HepG2 (cell line): ENCODE results near the gene CD151. TPM values are rescaled to one million over a fixed set of nuclear protein-coding genes. Genes with fewer than 3 reads are reported as not detected.

Experiments
- AGO2 ChIP-seq: fragments of 200-400 bp; formaldehyde crosslinking; optimal IDR thresholded peaks from 2 replicates; pipeline ENCODE3; 2017; ENCODE audit warnings: mild to moderate bottlenecking, low read depth, low read length, moderate library complexity
- ATF7-NPFF ChIP-seq: sonication (generic); formaldehyde crosslinking; IDR thresholded peaks from 2 replicates; pipeline ENCODE4 v1.8.1; 2023; ENCODE audit warnings: mild to moderate bottlenecking, low read depth, missing genetic modification reagents, moderate library complexity
- HNRNPLL ChIP-seq: fragments of 200-400 bp; formaldehyde crosslinking; IDR thresholded peaks from 2 replicates; pipeline ENCODE4 v1.6.1; 2017; ENCODE audit warnings: mild to moderate bottlenecking, low read depth, low read length; ENCODE audit not compliant: poor library complexity, severe bottlenecking
- NFYC ChIP-seq: IDR thresholded peaks from 2 replicates; pipeline ENCODE4 v1.6.1; 2016; ENCODE audit warnings: missing genetic modification reagents, missing compliant biosample characterization
- NR2F6 ChIP-seq, 2 experiments: IDR thresholded peaks; 2 replicates each; pipeline ENCODE4 v1.6.1; 2016; ENCODE audit warnings: antibody characterized with exemption in 1 of 2, mild to moderate bottlenecking in 1 of 2
- PHF20 ChIP-seq: sonication (generic); formaldehyde crosslinking; IDR thresholded peaks from 2 replicates; pipeline ENCODE4 v1.5.0; 2020; ENCODE audit warnings: mild to moderate bottlenecking, missing genetic modification reagents
- RXRA ChIP-seq: sonication (generic); formaldehyde crosslinking; IDR thresholded peaks from 2 replicates; pipeline ENCODE4 v1.5.1; 2020; ENCODE audit warnings: missing genetic modification reagents
- RXRB ChIP-seq: IDR thresholded peaks from 2 replicates; pipeline ENCODE4 v1.6.1; 2016; ENCODE audit warnings: borderline replicate concordance, missing genetic modification reagents, missing compliant biosample characterization
- ZNF543 ChIP-seq: sonication (generic); formaldehyde crosslinking; IDR thresholded peaks from 2 replicates; pipeline ENCODE4 v1.4.0; 2020; ENCODE audit warnings: mild to moderate bottlenecking, missing genetic modification reagents
- ZNF629 ChIP-seq: sonication (generic); formaldehyde crosslinking; conservative IDR thresholded peaks from 2 replicates; pipeline ENCODE4 v1.5.0; 2020; ENCODE audit warnings: missing genetic modification reagents
- ZNF772 ChIP-seq: sonication (generic); formaldehyde crosslinking; IDR thresholded peaks from 2 replicates; pipeline ENCODE4 v1.5.0; 2020; ENCODE audit warnings: mild to moderate bottlenecking, missing genetic modification reagents
- ZSCAN31 ChIP-seq: sonication (generic); formaldehyde crosslinking; IDR thresholded peaks from 2 replicates; pipeline ENCODE4 v1.5.0; 2020; ENCODE audit warnings: low read depth, mild to moderate bottlenecking, missing genetic modification reagents
- polyA plus RNA-seq, 8 experiments: library from polyadenylated mRNA; depleted of rRNA in 3 of 8; stranded (reverse) in 7 of 8; unstranded in 1 of 8; fragments of >200 nt; fragmentation: Illumina TruSeq in 4 of 8; extraction: Trizol in 4 of 8; gene quantifications; 2 replicates each; pipeline versions ENCODE4 v1.2.1 to v1.2.3, GENCODE V29; 2011 to 2016; ENCODE audit warnings: low read depth in 4 of 8, missing spikeins in 1 of 8, mixed read lengths in 1 of 8; ENCODE audit not compliant: insufficient read depth in 1 of 8
- total RNA-seq, 5 experiments: library from RNA; depleted of rRNA; stranded (reverse); fragments of >200 nt; fragmentation: Illumina TruSeq; extraction: Trizol; gene quantifications; 2 replicates each; pipeline ENCODE4 v1.2.3, GENCODE V29; 2016; ENCODE audit warnings: low read depth in 1 of 5
- TF ChIP-seq, protein P1 (sequence below): sonication (generic); formaldehyde crosslinking; IDR thresholded peaks from 2 replicates; pipeline ENCODE4 v1.4.0; 2020; ENCODE audit warnings: missing genetic modification reagents
- TF ChIP-seq, protein P2 (sequence below): sonication (generic); formaldehyde crosslinking; IDR thresholded peaks from 2 replicates; pipeline ENCODE4 v1.8.1; 2023; ENCODE audit warnings: mild to moderate bottlenecking, inconsistent platforms, moderate library complexity, missing genetic modification reagents, borderline replicate concordance
- TF ChIP-seq, protein P3 (sequence below): sonication (generic); formaldehyde crosslinking; IDR thresholded peaks from 2 replicates; pipeline ENCODE4 v1.5.1; 2020; ENCODE audit warnings: mild to moderate bottlenecking, missing genetic modification reagents, moderate library complexity
- TF ChIP-seq, protein P4 (sequence below): sonication (generic); formaldehyde crosslinking; IDR thresholded peaks from 2 replicates; pipeline ENCODE4 v1.5.0; 2020; ENCODE audit warnings: mild to moderate bottlenecking, missing genetic modification reagents
- TF ChIP-seq, protein P5 (sequence below): sonication (generic); formaldehyde crosslinking; IDR thresholded peaks from 2 replicates; pipeline ENCODE4 v1.4.0; 2020; ENCODE audit warnings: missing genetic modification reagents, low read depth, mild to moderate bottlenecking, borderline replicate concordance

The CD151 gene
- total and polyA plus RNA-seq, 2 of the 13 experiments (the other 11 are each of a cell fraction or from before 2014, with no cell fraction given) = 125 to 197 TPM

DNA sequence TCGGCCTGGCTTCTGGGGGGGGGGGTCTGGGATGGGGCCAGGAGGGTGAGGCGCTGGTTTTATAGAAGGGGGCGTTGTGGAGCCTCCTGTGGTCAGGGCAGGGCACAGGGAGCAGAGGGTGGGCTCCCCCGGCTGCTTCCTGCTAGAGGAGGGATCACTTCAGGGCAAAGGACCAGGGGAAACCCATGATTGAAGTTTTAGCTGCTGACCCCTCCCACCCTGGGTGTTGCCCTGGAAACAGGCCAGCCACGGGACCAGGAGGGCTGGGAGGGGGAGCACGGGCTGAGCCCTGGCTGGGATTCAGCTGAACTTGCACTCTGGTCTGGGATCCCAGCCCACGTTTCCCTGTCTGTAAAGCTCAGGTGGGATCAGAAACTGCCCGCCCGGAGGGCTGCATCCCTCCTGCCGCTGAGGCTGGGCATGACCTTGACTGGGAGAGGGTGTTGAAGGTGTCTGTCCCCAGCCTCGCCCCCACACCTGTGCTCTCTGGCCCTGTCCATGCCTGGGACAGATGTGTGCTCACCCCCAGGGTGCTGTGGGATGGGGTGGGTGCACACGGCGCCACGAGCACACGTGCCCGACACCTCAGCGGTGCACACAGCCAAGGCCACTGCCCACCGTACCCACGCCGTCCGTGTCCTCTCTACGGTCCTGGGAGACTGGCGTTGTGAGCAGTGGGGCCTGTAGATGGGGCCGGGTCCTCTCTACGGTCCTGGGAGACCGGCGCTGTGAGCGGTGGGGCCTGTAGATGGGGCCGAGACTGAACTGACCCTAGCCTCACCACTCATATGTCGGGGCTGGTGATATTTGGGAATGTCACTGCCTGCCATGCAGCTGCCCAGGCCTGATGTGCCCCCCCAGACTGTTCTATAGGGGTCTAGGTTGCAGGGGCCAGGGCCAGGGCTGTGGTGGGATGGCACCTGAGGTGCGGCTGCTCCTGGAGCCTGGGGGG is 12.2 kb downstream of the CD151 start (continued):
- TF ChIP-seq, protein P1, sequence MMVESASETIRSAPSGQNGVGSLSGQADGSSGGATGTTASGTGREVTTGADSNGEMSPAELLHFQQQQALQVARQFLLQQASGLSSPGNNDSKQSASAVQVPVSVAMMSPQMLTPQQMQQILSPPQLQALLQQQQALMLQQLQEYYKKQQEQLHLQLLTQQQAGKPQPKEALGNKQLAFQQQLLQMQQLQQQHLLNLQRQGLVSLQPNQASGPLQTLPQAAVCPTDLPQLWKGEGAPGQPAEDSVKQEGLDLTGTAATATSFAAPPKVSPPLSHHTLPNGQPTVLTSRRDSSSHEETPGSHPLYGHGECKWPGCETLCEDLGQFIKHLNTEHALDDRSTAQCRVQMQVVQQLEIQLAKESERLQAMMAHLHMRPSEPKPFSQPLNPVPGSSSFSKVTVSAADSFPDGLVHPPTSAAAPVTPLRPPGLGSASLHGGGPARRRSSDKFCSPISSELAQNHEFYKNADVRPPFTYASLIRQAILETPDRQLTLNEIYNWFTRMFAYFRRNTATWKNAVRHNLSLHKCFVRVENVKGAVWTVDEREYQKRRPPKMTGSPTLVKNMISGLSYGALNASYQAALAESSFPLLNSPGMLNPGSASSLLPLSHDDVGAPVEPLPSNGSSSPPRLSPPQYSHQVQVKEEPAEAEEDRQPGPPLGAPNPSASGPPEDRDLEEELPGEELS (CRISPR knock-in tag) = 0 out of 2 replicates have a peak, but pooled peaks have one; percentile 9
- TF ChIP-seq RXRB (CRISPR knock-in tag) (peak; percentile 50; the same call in 1 of the 2 replicates), ZNF543 (CRISPR knock-in tag) (0 out of 2 replicates have a peak, but pooled peaks have one; percentile 72), ZNF772 (CRISPR knock-in tag) (0 out of 2 replicates have a peak, but pooled peaks have one; percentile 45), ZNF629 (CRISPR knock-in tag) (0 out of 2 replicates have a peak, but pooled peaks have one; percentile 9), NR2F6 (IDR thresholded peaks at IDR 0.05) (no peak), NR2F6 (CRISPR knock-in tag; IDR thresholded peaks at IDR 0.05) (peak; percentile 35; the same call in 1 of the 2 replicates), PHF20 (CRISPR knock-in tag) (peak; percentile 41; the same call in 1 of the 2 replicates), RXRA (CRISPR knock-in tag) (peak; percentile 66), ZSCAN31 (CRISPR knock-in tag) (peak; percentile 27; the same call in 1 of the 2 replicates), ATF7-NPFF (CRISPR knock-in tag) (0 out of 2 replicates have a peak, but pooled peaks have one; percentile 14), AGO2 (peak; percentile 12), HNRNPLL (no peak), NFYC (CRISPR knock-in tag) (0 out of 2 replicates have a peak, but pooled peaks have one; percentile 13)
- TF ChIP-seq, protein P2, sequence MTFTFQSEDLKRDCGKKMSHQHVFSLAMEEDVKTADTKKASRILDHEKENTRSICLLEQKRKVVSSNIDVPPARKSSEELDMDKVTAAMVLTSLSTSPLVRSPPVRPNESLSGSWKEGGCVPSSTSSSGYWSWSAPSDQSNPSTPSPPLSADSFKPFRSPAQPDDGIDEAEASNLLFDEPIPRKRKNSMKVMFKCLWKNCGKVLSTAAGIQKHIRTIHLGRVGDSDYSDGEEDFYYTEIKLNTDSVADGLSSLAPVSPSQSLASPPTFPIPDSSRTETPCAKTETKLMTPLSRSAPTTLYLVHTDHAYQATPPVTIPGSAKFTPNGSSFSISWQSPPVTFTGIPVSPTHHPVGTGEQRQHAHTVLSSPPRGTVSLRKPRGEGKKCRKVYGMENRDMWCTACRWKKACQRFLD (CRISPR knock-in tag) = no peak
- TF ChIP-seq, protein P3, sequence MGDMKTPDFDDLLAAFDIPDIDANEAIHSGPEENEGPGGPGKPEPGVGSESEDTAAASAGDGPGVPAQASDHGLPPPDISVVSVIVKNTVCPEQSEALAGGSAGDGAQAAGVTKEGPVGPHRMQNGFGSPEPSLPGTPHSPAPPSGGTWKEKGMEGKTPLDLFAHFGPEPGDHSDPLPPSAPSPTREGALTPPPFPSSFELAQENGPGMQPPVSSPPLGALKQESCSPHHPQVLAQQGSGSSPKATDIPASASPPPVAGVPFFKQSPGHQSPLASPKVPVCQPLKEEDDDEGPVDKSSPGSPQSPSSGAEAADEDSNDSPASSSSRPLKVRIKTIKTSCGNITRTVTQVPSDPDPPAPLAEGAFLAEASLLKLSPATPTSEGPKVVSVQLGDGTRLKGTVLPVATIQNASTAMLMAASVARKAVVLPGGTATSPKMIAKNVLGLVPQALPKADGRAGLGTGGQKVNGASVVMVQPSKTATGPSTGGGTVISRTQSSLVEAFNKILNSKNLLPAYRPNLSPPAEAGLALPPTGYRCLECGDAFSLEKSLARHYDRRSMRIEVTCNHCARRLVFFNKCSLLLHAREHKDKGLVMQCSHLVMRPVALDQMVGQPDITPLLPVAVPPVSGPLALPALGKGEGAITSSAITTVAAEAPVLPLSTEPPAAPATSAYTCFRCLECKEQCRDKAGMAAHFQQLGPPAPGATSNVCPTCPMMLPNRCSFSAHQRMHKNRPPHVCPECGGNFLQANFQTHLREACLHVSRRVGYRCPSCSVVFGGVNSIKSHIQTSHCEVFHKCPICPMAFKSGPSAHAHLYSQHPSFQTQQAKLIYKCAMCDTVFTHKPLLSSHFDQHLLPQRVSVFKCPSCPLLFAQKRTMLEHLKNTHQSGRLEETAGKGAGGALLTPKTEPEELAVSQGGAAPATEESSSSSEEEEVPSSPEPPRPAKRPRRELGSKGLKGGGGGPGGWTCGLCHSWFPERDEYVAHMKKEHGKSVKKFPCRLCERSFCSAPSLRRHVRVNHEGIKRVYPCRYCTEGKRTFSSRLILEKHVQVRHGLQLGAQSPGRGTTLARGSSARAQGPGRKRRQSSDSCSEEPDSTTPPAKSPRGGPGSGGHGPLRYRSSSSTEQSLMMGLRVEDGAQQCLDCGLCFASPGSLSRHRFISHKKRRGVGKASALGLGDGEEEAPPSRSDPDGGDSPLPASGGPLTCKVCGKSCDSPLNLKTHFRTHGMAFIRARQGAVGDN (CRISPR knock-in tag) = peak; percentile 60
- TF ChIP-seq, protein P4, sequence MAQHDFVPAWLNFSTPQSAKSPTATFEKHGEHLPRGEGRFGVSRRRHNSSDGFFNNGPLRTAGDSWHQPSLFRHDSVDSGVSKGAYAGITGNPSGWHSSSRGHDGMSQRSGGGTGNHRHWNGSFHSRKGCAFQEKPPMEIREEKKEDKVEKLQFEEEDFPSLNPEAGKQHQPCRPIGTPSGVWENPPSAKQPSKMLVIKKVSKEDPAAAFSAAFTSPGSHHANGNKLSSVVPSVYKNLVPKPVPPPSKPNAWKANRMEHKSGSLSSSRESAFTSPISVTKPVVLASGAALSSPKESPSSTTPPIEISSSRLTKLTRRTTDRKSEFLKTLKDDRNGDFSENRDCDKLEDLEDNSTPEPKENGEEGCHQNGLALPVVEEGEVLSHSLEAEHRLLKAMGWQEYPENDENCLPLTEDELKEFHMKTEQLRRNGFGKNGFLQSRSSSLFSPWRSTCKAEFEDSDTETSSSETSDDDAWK (CRISPR knock-in tag) = no peak
- TF ChIP-seq, protein P5, sequence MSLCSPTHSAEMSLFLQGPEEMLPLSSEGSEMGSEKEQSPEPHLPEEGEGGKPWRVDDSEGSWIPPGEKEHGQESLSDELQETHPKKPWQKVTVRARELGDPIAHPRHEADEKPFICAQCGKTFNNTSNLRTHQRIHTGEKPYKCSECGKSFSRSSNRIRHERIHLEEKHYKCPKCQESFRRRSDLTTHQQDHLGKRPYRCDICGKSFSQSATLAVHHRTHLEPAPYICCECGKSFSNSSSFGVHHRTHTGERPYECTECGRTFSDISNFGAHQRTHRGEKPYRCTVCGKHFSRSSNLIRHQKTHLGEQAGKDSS = peak; percentile 75; the same call in 1 of the 2 replicates
